Fibroblast of the aortic adventitia (primary cell): ENCODE measurements around the gene SYNE1. TPM values are rescaled to one million over a fixed set of nuclear protein-coding genes. Genes with fewer than 3 reads are reported as not detected.
"Not testable (repeated sequence)": the region's sequence is repeated elsewhere in the genome, so short reads cannot be mapped to it uniquely, and the experiment has no call there.

ENCODE experiments used
- DNase-seq: peaks from one replicate; pipeline ENCODE4 v3.0.0-alpha.2; 2010; ENCODE audit warnings: low read depth
- H3K4me3 ChIP-seq: 2 replicates; pipeline ENCODE4 v1.5.1; 2011; ENCODE audit warnings: low read depth, mild to moderate bottlenecking, control low read depth, low read length, moderate library complexity
- total RNA-seq: library from RNA; depleted of rRNA; stranded (reverse); fragments of >200 nt; gene quantifications from 2 replicates; pipeline ENCODE4 v1.2.3, GENCODE V29; 2012; ENCODE audit warnings: low replicate concordance
- TF ChIP-seq, protein P1 (sequence below): IDR thresholded peaks from 2 replicates; pipeline ENCODE4 v1.5.1; 2011; ENCODE audit warnings: mild to moderate bottlenecking, low read length, control low read depth, inconsistent platforms; ENCODE audit not compliant: insufficient read depth

The SYNE1 gene
- total RNA-seq, 1 donor: 193 TPM

DNA sequence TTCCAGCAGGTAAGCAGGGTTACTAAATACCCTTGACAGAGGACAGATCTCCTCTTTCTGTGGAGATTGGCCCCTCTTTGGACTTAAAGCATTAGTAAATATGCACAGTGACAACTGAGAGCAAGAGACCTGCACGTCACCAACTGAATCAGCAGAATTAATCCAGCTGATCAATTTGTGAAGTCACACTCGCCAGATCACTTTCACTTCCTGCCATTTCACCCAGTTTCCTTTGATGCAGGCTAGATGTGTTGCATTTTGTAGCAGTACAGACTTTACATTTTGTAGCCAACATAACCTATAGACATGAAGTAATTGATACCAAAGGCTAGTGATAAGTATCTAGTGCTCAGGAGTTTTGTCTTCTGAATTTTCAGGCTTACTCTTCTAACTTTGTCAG is 11.9 kb downstream of the SYNE1 start:
- DNase-seq: no peak
- no peak overlapping the region for H3K4me3 ChIP-seq
- TF ChIP-seq, protein P1, sequence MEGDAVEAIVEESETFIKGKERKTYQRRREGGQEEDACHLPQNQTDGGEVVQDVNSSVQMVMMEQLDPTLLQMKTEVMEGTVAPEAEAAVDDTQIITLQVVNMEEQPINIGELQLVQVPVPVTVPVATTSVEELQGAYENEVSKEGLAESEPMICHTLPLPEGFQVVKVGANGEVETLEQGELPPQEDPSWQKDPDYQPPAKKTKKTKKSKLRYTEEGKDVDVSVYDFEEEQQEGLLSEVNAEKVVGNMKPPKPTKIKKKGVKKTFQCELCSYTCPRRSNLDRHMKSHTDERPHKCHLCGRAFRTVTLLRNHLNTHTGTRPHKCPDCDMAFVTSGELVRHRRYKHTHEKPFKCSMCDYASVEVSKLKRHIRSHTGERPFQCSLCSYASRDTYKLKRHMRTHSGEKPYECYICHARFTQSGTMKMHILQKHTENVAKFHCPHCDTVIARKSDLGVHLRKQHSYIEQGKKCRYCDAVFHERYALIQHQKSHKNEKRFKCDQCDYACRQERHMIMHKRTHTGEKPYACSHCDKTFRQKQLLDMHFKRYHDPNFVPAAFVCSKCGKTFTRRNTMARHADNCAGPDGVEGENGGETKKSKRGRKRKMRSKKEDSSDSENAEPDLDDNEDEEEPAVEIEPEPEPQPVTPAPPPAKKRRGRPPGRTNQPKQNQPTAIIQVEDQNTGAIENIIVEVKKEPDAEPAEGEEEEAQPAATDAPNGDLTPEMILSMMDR: no peak

- not testable (repeated sequence) for H3K4me3 ChIP-seq, DNase-seq
Measured at GRCh38 chr6:152614776-152615175, 22.4 kb downstream of the SYNE1 start.

GRCh38 chr6:152609125-152609670 is 28.0 kb downstream of the SYNE1 start:
- TF ChIP-seq, protein P1: no peak
- no peak for DNase-seq

DNA sequence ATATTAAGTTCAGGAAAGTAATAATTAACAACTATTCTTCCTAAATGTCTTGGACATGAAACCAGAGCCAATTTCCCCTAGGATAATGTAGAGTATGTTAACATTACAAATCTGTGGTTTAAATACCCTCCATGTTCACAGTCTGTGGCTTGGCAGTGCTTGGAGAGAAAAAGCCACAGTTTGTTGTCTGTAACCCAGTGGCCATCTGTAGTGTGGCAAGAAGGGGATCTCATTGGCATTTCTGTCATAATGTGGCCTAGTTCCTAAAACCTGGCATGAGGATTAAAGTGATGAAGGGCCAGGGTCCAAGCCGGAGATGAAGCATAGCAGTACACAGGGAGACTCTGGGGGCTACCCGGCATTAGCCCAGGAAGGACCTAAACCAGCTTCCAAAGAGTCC is 31.2 kb downstream of the SYNE1 start:
- no peak for DNase-seq
- no peak overlapping the region for H3K4me3 ChIP-seq
- TF ChIP-seq, protein P1: no peak

More at GRCh38 chr6:152609125-152609670, 28.0 kb downstream of the SYNE1 start:
- no peak overlapping the region for H3K4me3 ChIP-seq

- H3K4me3 ChIP-seq: no peak overlapping the region
- TF ChIP-seq, protein P1: no peak
- peak; percentile 51 for DNase-seq
Measured at GRCh38 chr6:152605342-152605741, 31.8 kb downstream of the SYNE1 start.

- no peak overlapping the region for H3K4me3 ChIP-seq
- TF ChIP-seq, protein P1: no peak
- DNase-seq: no peak
Measured at GRCh38 chr6:152603911-152604310, 33.3 kb downstream of the SYNE1 start.

DNA sequence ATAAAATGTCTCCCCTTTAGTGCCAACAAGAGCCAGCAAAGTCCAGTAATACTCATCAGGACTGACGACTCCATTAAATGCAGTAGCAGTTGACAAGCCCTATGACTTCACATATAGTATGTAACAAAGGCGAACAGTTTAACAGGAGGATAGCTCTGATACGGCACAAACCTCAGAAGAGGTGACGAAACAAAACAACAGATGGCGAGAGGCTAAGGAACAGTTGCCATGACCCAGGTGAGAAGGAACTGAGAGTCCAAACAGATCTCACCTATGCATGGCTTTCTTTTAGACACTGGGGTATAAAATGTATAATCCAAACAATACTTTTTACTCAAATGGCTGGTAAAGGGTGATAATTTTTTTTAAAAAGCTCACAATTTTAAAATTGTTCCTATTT is 37.1 kb downstream of the SYNE1 start:
- no peak for DNase-seq
- no peak overlapping the region for H3K4me3 ChIP-seq
- TF ChIP-seq, protein P1: no peak
